ENCODE data around the gene C5. TPM values are rescaled to one million over a fixed set of nuclear protein-coding genes. Genes with fewer than 3 reads are reported as not detected.
"Not testable (repeated sequence)": the region's sequence is repeated elsewhere in the genome, so short reads cannot be mapped to it uniquely, and the experiment has no call there.

The C5 gene
- total and polyA plus RNA-seq, 2 donors (not counting 1 experiment from before 2014, with no cell fraction given), result 1.9 to 7.3 TPM

DNA sequence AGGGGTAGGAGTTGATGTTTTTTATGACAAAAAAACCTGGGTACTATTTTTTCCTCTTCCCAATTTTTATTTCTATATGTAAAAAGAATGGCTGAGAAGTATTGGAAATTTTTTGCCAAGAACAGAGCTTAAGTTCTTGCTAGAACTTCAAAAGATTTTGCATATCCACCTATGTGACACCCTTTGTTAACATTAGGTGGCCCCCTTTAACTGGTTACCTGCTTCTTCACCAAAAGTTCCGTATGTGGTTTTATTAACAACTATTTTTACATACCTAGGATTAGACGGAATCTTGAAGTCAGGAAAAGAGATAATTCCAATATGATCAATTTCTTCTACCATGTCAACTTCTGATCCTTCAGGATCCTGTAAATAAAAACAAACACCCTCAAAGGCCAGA lies 15.5 kb downstream of the C5 start:
- Histone ChIP-seq H4K20me1 (ENCODE audit: control insufficient read depth, extremely low read depth, insufficient read depth, low read length) (no peaks in the 10 kb centered on the region), H3K79me2 (ENCODE audit: control insufficient read depth, insufficient read depth, low read length) (no peaks in the 10 kb centered on the region), H3K9me3 (ENCODE audit: control insufficient read depth, insufficient read depth, low read depth, low read length) (no peaks in the 10 kb centered on the region), H3K9ac (ENCODE audit: insufficient read depth, low read length) (no peak overlapping the region), H3K36me3 (ENCODE audit: control insufficient read depth, insufficient read depth, low read length) (no peaks in the 10 kb centered on the region), H3K4me3 (replicated peaks in 1 of 4; ENCODE audit: control extremely low read depth in 1 of 4, insufficient read depth in 1 of 4, low read depth in 3 of 4, low read length in 4 of 4) (no peak overlapping the region), H3K27me3 (ENCODE audit: control insufficient read depth, insufficient read depth, low read length) (no peaks in the 10 kb centered on the region), H3K27ac (ENCODE audit: insufficient read depth, low read length) (no peak overlapping the region), H3K4me2 (ENCODE audit: extremely low read depth, insufficient read depth, low read length) (no peak overlapping the region), H3K4me1 (ENCODE audit: control insufficient read depth, extremely low read depth, insufficient read depth, low read length) (no peaks in the 10 kb centered on the region), H2AFZ (ENCODE audit: low read length) (no peak overlapping the region)
- no peak for DNase-seq (ENCODE audit: low read depth in 2 of 2)
- TF ChIP-seq, protein P1, sequence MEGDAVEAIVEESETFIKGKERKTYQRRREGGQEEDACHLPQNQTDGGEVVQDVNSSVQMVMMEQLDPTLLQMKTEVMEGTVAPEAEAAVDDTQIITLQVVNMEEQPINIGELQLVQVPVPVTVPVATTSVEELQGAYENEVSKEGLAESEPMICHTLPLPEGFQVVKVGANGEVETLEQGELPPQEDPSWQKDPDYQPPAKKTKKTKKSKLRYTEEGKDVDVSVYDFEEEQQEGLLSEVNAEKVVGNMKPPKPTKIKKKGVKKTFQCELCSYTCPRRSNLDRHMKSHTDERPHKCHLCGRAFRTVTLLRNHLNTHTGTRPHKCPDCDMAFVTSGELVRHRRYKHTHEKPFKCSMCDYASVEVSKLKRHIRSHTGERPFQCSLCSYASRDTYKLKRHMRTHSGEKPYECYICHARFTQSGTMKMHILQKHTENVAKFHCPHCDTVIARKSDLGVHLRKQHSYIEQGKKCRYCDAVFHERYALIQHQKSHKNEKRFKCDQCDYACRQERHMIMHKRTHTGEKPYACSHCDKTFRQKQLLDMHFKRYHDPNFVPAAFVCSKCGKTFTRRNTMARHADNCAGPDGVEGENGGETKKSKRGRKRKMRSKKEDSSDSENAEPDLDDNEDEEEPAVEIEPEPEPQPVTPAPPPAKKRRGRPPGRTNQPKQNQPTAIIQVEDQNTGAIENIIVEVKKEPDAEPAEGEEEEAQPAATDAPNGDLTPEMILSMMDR (conservative IDR thresholded peaks at IDR 0.05 in 1 of 2, IDR thresholded peaks at IDR 0.05 in 1 of 2; ENCODE audit: low read depth in 1 of 2, low read length in 2 of 2), result no peak
- TF ChIP-seq EZH2 (IDR thresholded peaks at IDR 0.05; ENCODE audit: low read length, missing control alignments), result no peak

DNA sequence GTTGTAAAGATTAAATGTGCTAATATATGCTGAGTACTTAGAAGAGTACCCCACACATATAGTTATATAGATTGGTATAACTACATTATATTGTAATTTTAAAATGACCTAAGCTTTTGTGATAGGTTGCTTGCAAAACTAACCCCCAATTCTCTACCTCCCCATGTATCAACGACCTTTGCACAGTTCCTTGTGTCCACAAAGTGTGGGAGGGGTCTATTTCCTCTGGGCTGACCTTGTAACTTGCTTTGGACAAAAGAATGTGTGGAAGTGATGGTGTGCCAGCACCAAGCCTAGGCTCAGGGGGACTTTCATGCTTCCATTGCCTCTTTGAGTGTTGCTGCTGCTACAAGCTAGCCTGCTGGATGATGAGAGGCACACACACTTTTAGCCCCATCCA lies 20.6 kb downstream of the C5 start:
- no peak overlapping the region for H3K27ac ChIP-seq (ENCODE audit: insufficient read depth, low read length)
- no peak for DNase-seq (ENCODE audit: low read depth in 2 of 2)
- no peaks in the 10 kb centered on the region for H3K27me3 ChIP-seq (ENCODE audit: control insufficient read depth, insufficient read depth, low read length)
- H3K4me2 ChIP-seq (ENCODE audit: extremely low read depth, insufficient read depth, low read length), result no peak overlapping the region
- no peaks in the 10 kb centered on the region for H3K79me2 ChIP-seq (ENCODE audit: control insufficient read depth, insufficient read depth, low read length)
- H3K4me3 ChIP-seq (replicated peaks in 1 of 4; ENCODE audit: control extremely low read depth in 1 of 4, insufficient read depth in 1 of 4, low read depth in 3 of 4, low read length in 4 of 4), result no peak overlapping the region
- H3K36me3 ChIP-seq (ENCODE audit: control insufficient read depth, insufficient read depth, low read length), result no peaks in the 10 kb centered on the region
- H3K4me1 ChIP-seq (ENCODE audit: control insufficient read depth, extremely low read depth, insufficient read depth, low read length), result peaks cover 2% of the 10 kb centered on the region
- no peaks in the 10 kb centered on the region for H3K9me3 ChIP-seq (ENCODE audit: control insufficient read depth, insufficient read depth, low read depth, low read length)
- no peak overlapping the region for H2AFZ ChIP-seq (ENCODE audit: low read length)
- H3K9ac ChIP-seq (ENCODE audit: insufficient read depth, low read length), result no peak overlapping the region
- no peaks in the 10 kb centered on the region for H4K20me1 ChIP-seq (ENCODE audit: control insufficient read depth, extremely low read depth, insufficient read depth, low read length)
- no peak for TF ChIP-seq EZH2 (IDR thresholded peaks at IDR 0.05; ENCODE audit: low read length, missing control alignments)
- TF ChIP-seq, protein P1 (conservative IDR thresholded peaks at IDR 0.05 in 1 of 2, IDR thresholded peaks at IDR 0.05 in 1 of 2; ENCODE audit: low read depth in 1 of 2, low read length in 2 of 2), result no peak

DNA sequence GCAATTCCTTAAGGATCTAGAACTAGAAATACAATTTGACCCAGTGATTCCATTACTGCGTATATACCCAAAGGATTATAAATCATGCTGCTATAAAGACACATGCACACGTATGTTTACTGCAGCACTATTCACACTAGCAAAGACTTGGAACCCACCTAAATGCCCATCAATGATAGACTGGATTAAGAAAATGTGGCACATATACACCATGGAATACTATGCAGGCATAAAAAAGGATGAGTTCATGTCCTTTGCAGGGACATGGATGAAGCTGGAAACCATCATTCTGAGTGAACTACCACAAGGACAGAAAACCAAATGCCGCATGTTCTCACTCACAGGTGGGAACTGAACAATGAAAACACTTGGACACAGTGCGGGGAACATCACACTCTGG lies 21.8 kb downstream of the C5 start:
- not testable (repeated sequence) for H3K4me3 ChIP-seq (replicated peaks in 1 of 4; ENCODE audit: control extremely low read depth in 1 of 4, insufficient read depth in 1 of 4, low read depth in 3 of 4, low read length in 4 of 4); H3K9me3 ChIP-seq (ENCODE audit: control insufficient read depth, insufficient read depth, low read depth, low read length); H3K4me1 ChIP-seq (ENCODE audit: control insufficient read depth, extremely low read depth, insufficient read depth, low read length); H3K4me2 ChIP-seq (ENCODE audit: extremely low read depth, insufficient read depth, low read length); H3K27me3 ChIP-seq (ENCODE audit: control insufficient read depth, insufficient read depth, low read length); DNase-seq (ENCODE audit: low read depth in 2 of 2); H4K20me1 ChIP-seq (ENCODE audit: control insufficient read depth, extremely low read depth, insufficient read depth, low read length); H3K79me2 ChIP-seq (ENCODE audit: control insufficient read depth, insufficient read depth, low read length); H3K27ac ChIP-seq (ENCODE audit: insufficient read depth, low read length); H3K36me3 ChIP-seq (ENCODE audit: control insufficient read depth, insufficient read depth, low read length); H2AFZ ChIP-seq (ENCODE audit: low read length); H3K9ac ChIP-seq (ENCODE audit: insufficient read depth, low read length)

Data from fibroblast of lung (primary cell).